MM.1S (cell line): ENCODE results near the gene PINK1.

Experiments used
- DNase-seq: peaks from one replicate; pipeline ENCODE4 v3.0.0-alpha.2; 2015
- H2AFZ ChIP-seq: fragments of 300-600 bp; sonication (generic); 2 replicates; pipeline ENCODE4 v1.6.0; 2016; ENCODE audit warnings: antibody characterized with exemption, low read length
- H3F3A ChIP-seq: fragments of 300-600 bp; sonication (generic); 2 replicates; pipeline ENCODE4 v1.6.1; 2016; ENCODE audit warnings: mild to moderate bottlenecking, antibody characterized with exemption, low read length, moderate library complexity, mixed read lengths; ENCODE audit not compliant: insufficient read depth
- H3K27ac ChIP-seq: fragments of 300-600 bp; sonication (generic); 2 replicates; pipeline ENCODE4 v1.5.1; 2016; ENCODE audit warnings: mild to moderate bottlenecking, low read length
- H3K27me3 ChIP-seq: fragments of 300-600 bp; sonication (generic); replicated peaks from 2 replicates; pipeline ENCODE4 v1.6.0; 2016; ENCODE audit warnings: low read length; ENCODE audit not compliant: insufficient read depth
- H3K36me3 ChIP-seq: fragments of 300-600 bp; sonication (generic); replicated peaks from 2 replicates; pipeline ENCODE4 v1.6.1; 2016; ENCODE audit warnings: mild to moderate bottlenecking, low read length, mixed read lengths; ENCODE audit not compliant: insufficient read depth
- H3K4me1 ChIP-seq: fragments of 300-600 bp; sonication (generic); 2 replicates; pipeline ENCODE4 v1.6.1; 2016; ENCODE audit warnings: low read length, mixed read lengths
- H3K4me2 ChIP-seq: fragments of 300-600 bp; sonication (generic); 2 replicates; pipeline ENCODE4 v1.6.0; 2016; ENCODE audit warnings: low read depth, low read length
- H3K4me3 ChIP-seq: fragments of 300-600 bp; sonication (generic); 2 replicates; pipeline ENCODE4 v1.5.1; 2016; ENCODE audit warnings: low read length, mixed read lengths
- H3K79me2 ChIP-seq: fragments of 300-600 bp; sonication (generic); 2 replicates; pipeline ENCODE4 v1.6.1; 2016; ENCODE audit warnings: mixed run types, low read length, mixed read lengths
- H3K9ac ChIP-seq: fragments of 300-600 bp; sonication (generic); 2 replicates; pipeline ENCODE4 v1.6.1; 2016; ENCODE audit warnings: low read length, mixed read lengths
- H3K9me2 ChIP-seq: fragments of 300-600 bp; sonication (generic); replicated peaks from 2 replicates; pipeline ENCODE4 v1.6.1; 2016; ENCODE audit warnings: mild to moderate bottlenecking, low read length, mixed read lengths; ENCODE audit not compliant: insufficient read depth
- H3K9me3 ChIP-seq: fragments of 300-600 bp; sonication (generic); replicated peaks from 2 replicates; pipeline ENCODE4 v1.6.1; 2016; ENCODE audit warnings: mild to moderate bottlenecking, low read length, mixed read lengths; ENCODE audit not compliant: insufficient read depth
- H4K20me1 ChIP-seq: fragments of 300-600 bp; sonication (generic); 2 replicates; pipeline ENCODE4 v1.6.1; 2016; ENCODE audit warnings: mild to moderate bottlenecking, low read length, moderate library complexity, mixed read lengths; ENCODE audit not compliant: insufficient read depth
- EZH2 ChIP-seq: fragments of 300-600 bp; sonication (generic); optimal IDR thresholded peaks from 2 replicates; pipeline ENCODE3; 2017; ENCODE audit warnings: low read depth, mild to moderate bottlenecking, antibody characterized with exemption, low read length, mixed read lengths
- EZH2phosphoT487 ChIP-seq: fragments of 300-600 bp; sonication (generic); IDR thresholded peaks from 2 replicates; pipeline ENCODE4 v1.6.1; 2018; ENCODE audit warnings: antibody characterized with exemption, low read length
- TF ChIP-seq, protein P1 (sequence below): fragments of 300-600 bp; sonication (generic); IDR thresholded peaks from 2 replicates; pipeline ENCODE4 v1.5.1; 2016; ENCODE audit warnings: antibody characterized with exemption, low read length, mixed read lengths

PINK1 gene

DNA sequence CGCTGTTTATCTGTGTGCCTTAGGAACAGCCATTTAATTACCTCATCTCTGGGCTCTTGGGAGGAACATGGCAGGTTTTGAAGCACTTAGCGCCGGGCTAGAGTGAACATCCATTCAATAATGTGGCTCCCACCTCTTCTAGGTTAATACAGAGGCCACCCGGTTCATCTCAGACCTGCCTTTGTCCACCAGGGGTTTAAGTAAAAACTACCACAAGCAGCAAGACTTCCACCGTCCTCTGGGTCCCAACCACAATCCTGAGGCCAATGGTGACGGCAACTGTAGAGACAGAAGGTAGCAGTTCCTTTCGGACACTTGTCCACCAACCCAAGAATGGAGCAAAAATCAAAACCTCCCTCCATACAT is 28.8 kb downstream of the PINK1 start:
- Histone ChIP-seq H3K27me3 (no peaks in the 10 kb centered on the region; the same call in 1 of the 2 replicates), H4K20me1 (0 out of 2 replicates have a peak, but pooled peaks cover 4% of the 10 kb centered on the region), H2AFZ (peak overlapping the region; percentile 90), H3K9me2 (no peaks in the 10 kb centered on the region), H3K79me2 (peaks cover 42% of the 10 kb centered on the region), H3F3A (no peaks in the 10 kb centered on the region; the same call in 1 of the 2 replicates), H3K9ac (peak overlapping the region; percentile 68; the same call in 1 of the 2 replicates), H3K4me1 (peaks cover 29% of the 10 kb centered on the region), H3K9me3 (no peaks in the 10 kb centered on the region), H3K27ac (no peak overlapping the region), H3K4me3 (peak overlapping the region; percentile 93), H3K36me3 (no peaks in the 10 kb centered on the region), H3K4me2 (peak overlapping the region; percentile 91)
- no peak for DNase-seq
- TF ChIP-seq EZH2 = no peak
- TF ChIP-seq EZH2phosphoT487 = no peak
- TF ChIP-seq, protein P1, sequence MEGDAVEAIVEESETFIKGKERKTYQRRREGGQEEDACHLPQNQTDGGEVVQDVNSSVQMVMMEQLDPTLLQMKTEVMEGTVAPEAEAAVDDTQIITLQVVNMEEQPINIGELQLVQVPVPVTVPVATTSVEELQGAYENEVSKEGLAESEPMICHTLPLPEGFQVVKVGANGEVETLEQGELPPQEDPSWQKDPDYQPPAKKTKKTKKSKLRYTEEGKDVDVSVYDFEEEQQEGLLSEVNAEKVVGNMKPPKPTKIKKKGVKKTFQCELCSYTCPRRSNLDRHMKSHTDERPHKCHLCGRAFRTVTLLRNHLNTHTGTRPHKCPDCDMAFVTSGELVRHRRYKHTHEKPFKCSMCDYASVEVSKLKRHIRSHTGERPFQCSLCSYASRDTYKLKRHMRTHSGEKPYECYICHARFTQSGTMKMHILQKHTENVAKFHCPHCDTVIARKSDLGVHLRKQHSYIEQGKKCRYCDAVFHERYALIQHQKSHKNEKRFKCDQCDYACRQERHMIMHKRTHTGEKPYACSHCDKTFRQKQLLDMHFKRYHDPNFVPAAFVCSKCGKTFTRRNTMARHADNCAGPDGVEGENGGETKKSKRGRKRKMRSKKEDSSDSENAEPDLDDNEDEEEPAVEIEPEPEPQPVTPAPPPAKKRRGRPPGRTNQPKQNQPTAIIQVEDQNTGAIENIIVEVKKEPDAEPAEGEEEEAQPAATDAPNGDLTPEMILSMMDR = no peak

DNA sequence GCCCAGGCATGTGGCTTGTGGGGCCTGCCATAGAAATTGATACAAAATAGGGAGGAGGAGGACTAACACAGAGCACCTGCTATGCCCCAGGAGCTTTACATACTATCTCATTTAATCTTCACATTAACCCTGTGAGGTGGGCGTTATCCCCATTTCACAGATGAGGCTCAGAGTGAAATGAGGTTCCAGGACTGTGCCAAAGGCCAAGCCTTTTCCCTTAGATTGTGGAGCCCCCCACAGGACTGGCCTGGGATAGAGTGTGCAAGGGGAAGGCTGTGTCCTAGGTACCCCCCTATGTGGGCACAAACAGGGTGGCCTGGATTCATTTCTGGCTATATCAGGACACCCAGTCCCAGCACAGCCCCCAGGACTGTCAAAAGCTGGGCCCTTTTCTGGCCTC is 30.1 kb downstream of the PINK1 start:
- peaks cover 22% of the 10 kb centered on the region for H3K4me1 ChIP-seq
- no peak overlapping the region for H3K4me2 ChIP-seq
- H3F3A ChIP-seq = no peaks in the 10 kb centered on the region; the same call in 1 of the 2 replicates
- H2AFZ ChIP-seq = no peak overlapping the region
- no peaks in the 10 kb centered on the region for H4K20me1 ChIP-seq
- H3K9me3 ChIP-seq = no peaks in the 10 kb centered on the region
- DNase-seq = no peak
- no peak overlapping the region for H3K4me3 ChIP-seq
- H3K27ac ChIP-seq = no peak overlapping the region
- H3K27me3 ChIP-seq = peaks cover 3% of the 10 kb centered on the region; the same call in 1 of the 2 replicates
- no peak overlapping the region for H3K9ac ChIP-seq
- peaks cover 29% of the 10 kb centered on the region for H3K79me2 ChIP-seq
- H3K36me3 ChIP-seq = no peaks in the 10 kb centered on the region
- H3K9me2 ChIP-seq = no peaks in the 10 kb centered on the region
- TF ChIP-seq EZH2 = no peak
- TF ChIP-seq EZH2phosphoT487 = no peak
- TF ChIP-seq, protein P1 = no peak

DNA sequence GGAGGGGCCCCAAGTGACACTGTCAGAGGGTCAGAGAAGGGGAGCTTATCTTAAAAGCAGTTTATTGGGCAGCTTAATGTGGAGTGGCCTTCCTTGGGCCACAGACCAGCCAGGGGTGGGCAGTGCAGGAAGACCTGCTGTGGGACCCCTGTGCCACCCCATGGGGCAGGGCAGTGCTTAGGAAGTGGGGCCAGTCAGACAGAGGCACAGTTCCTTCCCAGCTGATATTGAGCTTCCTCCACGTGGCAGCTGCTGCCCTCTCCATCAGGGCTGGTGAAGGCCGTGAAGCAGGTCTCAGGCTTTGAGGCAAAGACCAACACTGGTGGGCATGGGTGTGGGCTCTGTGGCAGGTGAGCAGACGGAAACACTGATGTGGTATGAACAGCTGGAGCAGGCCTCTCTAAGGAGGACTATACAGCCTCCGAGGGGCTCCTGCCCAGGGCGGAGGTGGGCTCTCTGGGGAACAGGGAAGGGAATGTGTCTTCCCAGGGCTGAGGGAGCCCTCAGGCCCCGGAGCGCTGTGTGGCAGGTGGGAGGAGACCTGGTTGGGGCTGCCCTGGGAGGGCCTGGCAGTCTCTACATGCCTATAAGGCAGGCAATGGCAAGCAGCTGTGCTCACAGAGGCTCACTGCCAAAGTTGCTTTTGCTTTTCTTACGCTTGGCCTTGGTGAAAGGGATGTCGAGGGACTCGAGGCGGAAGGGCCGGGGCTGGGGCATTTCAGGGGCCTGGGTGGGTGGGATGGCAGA is 30.9 kb downstream of the PINK1 start:
- no peak for DNase-seq
- H3K27me3 ChIP-seq = peaks cover 10% of the 10 kb centered on the region; the same call in 1 of the 2 replicates
- no peak overlapping the region for H3K4me3 ChIP-seq
- H3K27ac ChIP-seq = no peak overlapping the region
- H3K36me3 ChIP-seq = no peaks in the 10 kb centered on the region
- H3K9me3 ChIP-seq = no peaks in the 10 kb centered on the region
- no peaks in the 10 kb centered on the region for H3K9me2 ChIP-seq
- peaks cover 21% of the 10 kb centered on the region for H3K79me2 ChIP-seq
- H3K4me1 ChIP-seq = peaks cover 18% of the 10 kb centered on the region
- no peaks in the 10 kb centered on the region; the same call in 1 of the 2 replicates for H3F3A ChIP-seq
- TF ChIP-seq, protein P1 = no peak
- no peak for TF ChIP-seq EZH2
- no peak for TF ChIP-seq EZH2phosphoT487
- H4K20me1 ChIP-seq = no peaks in the 10 kb centered on the region
- H2AFZ ChIP-seq = no peak overlapping the region
- no peak overlapping the region for H3K4me2 ChIP-seq
- H3K9ac ChIP-seq = no peak overlapping the region
